T-helper 1 cell treated with Interleukin-12 subunit alpha and Interleukin-12 subunit beta and Interleukin-4 antibody, amounts not matched to agents 30 μg/mL and 1 μg/mL, for 36 hours (primary cell): ENCODE measurements around the gene MYO18B.
"Not testable (repeated sequence)": the region's sequence is repeated elsewhere in the genome, so short reads cannot be mapped to it uniquely, and the experiment has no call there.

Source experiments
- H3K27ac Mint-ChIP-seq: one replicate; pipeline ENCODE4 v1.8.0; 2021; ENCODE audit warnings: mild to moderate bottlenecking, mixed read lengths
- H3K27me3 Mint-ChIP-seq: one replicate; pipeline ENCODE4 v1.8.0; 2021; ENCODE audit warnings: low read depth, mixed read lengths
- H3K36me3 Mint-ChIP-seq: one replicate; pipeline ENCODE4 v1.8.0; 2021; ENCODE audit warnings: low read depth, mixed read lengths
- H3K4me1 Mint-ChIP-seq: one replicate; pipeline ENCODE4 v1.8.0; 2021; ENCODE audit warnings: low read depth, mixed read lengths
- H3K4me3 Mint-ChIP-seq: one replicate; pipeline ENCODE4 v1.8.0; 2021; ENCODE audit warnings: mild to moderate bottlenecking, moderate library complexity, mixed read lengths
- H3K9me3 Mint-ChIP-seq: one replicate; pipeline ENCODE4 v1.8.0; 2021; ENCODE audit warnings: mixed read lengths

Gene MYO18B

GRCh38 chr22:25964961-25965730 is 223.2 kb downstream of the MYO18B start:
- Mint-ChIP-seq H3K27ac (no peak overlapping the region), H3K4me3 (no peak overlapping the region), H3K4me1 (peaks cover 22% of the 10 kb centered on the region), H3K27me3 (no peaks in the 10 kb centered on the region), H3K36me3 (peaks cover 4% of the 10 kb centered on the region), H3K9me3 (peaks cover 18% of the 10 kb centered on the region)

DNA sequence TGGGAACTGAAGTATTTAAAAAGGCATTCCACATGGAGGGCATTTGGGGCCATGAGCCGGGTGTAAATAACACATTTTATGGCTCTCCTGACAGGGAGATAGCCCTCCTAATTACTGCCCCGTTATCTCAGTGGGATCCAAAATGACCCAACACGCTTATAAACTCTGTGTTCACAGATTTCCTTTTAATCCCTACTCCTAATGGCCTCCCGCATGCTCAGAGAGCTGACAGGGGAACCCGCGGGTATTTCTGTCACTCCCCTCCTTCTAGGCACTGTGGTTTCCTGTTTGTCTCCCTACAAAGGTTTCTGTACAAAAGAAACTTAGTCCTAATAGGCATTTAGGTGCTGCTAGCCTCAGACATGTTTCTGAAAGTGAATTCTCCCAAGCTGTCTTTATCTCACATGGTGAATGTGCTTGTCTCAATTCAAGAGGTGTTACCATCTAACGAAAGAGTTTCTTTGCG is 224.5 kb downstream of the MYO18B start:
- H3K9me3 Mint-ChIP-seq: peaks cover 18% of the 10 kb centered on the region
- H3K27ac Mint-ChIP-seq: peak overlapping the region; percentile 37
- H3K4me3 Mint-ChIP-seq: peak overlapping the region; percentile 16
- H3K27me3 Mint-ChIP-seq: peaks cover 4% of the 10 kb centered on the region
- H3K4me1 Mint-ChIP-seq: peaks cover 25% of the 10 kb centered on the region
- H3K36me3 Mint-ChIP-seq: peaks cover 4% of the 10 kb centered on the region

DNA sequence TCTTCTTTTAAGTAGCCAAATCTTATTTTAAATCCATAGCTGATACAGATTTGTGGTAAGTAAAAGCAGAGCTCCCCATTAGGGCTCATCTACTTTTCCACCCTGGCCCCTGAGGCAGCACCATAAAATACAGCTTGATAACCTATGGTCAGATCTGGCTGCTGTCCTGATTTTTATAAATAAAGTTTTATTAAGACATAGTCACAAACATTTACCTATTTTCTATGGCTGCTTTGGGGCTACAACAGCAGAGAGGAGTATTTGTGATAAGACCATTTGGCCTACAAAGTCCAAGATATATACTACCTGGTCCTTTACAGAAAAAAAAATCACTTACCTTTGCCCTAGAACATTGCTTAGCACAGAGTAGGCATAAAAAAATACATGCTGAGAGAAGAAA is 227.3 kb downstream of the MYO18B start:
- H3K9me3 Mint-ChIP-seq: peaks cover 5% of the 10 kb centered on the region
- peaks cover 6% of the 10 kb centered on the region for H3K27me3 Mint-ChIP-seq
- H3K27ac Mint-ChIP-seq: no peak overlapping the region
- peaks cover 22% of the 10 kb centered on the region for H3K4me1 Mint-ChIP-seq
- peaks cover 4% of the 10 kb centered on the region for H3K36me3 Mint-ChIP-seq
- no peak overlapping the region for H3K4me3 Mint-ChIP-seq

DNA sequence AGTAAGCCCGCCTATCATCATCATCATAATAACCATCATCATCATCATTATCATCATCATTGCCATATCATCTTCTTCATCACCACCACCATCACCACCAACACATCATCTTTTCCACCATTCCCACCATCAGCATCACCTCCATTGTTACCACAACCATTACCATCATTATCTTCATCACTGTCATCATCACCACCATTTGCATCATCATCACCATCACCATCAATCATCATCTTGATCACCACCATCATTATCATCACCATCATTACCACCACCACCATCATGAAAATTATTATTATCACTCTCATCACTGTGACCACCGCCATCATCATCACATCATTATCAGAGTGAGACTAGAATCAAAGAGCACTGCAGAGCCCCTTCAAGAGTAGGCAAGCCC is 227.9 kb downstream of the MYO18B start:
- H3K4me3 Mint-ChIP-seq: no peak overlapping the region
- H3K27me3 Mint-ChIP-seq: peaks cover 6% of the 10 kb centered on the region
- peaks cover 5% of the 10 kb centered on the region for H3K9me3 Mint-ChIP-seq
- H3K4me1 Mint-ChIP-seq: peaks cover 22% of the 10 kb centered on the region
- H3K27ac Mint-ChIP-seq: no peak overlapping the region
- peaks cover 4% of the 10 kb centered on the region for H3K36me3 Mint-ChIP-seq

GRCh38 chr22:25970374-25970911 is 228.5 kb downstream of the MYO18B start:
- Mint-ChIP-seq H3K27ac (no peak overlapping the region), H3K36me3 (peaks cover 4% of the 10 kb centered on the region), H3K9me3 (peaks cover 5% of the 10 kb centered on the region), H3K27me3 (peaks cover 6% of the 10 kb centered on the region), H3K4me3 (no peak overlapping the region), H3K4me1 (peaks cover 22% of the 10 kb centered on the region)

DNA sequence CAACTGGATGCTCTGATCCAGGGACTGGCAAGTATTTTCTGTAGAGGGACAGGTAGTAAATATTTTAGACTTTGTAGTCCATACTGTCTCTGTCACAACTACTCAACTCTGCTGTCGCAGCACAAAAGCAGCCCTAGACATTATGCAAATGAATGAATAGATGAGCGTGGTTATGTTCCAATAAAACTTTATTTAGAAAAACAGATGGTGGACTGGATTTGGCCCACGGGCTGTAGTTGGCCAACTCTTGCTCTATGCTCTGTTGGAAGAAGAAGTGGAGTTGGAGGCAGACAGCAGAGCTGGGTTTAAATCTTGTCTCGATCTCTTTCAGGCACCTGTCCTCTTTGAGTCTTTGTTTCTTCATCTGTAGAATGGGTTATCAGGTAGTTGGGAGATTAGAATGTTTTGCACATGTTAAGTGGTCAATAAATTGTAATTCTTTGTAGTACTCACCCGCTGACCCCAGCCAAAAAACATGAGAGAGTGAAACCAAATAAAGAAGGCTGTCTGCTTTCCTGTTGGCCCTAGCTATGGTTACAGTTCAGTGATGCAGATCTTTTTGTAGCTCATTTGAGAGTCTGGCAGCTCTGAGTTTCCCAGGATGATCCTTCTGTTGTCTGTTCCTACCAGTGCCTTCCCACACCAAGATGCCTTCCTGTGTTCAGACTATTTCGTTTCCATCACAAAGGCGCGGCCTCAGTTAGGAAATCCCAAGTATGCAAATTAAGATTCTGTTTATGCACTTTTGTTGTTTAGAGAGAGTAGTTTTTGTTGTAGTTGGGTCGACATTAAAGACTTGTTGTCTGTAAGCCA is 229.2 kb downstream of the MYO18B start:
- H3K27ac Mint-ChIP-seq: no peak overlapping the region
- H3K4me3 Mint-ChIP-seq: no peak overlapping the region
- H3K4me1 Mint-ChIP-seq: peaks cover 17% of the 10 kb centered on the region
- peaks cover 4% of the 10 kb centered on the region for H3K36me3 Mint-ChIP-seq
- H3K9me3 Mint-ChIP-seq: peaks cover 5% of the 10 kb centered on the region
- H3K27me3 Mint-ChIP-seq: peaks cover 6% of the 10 kb centered on the region

GRCh38 chr22:25972397-25972796 is 230.4 kb downstream of the MYO18B start:
- H3K9me3 Mint-ChIP-seq: peaks cover 5% of the 10 kb centered on the region
- peaks cover 6% of the 10 kb centered on the region for H3K27me3 Mint-ChIP-seq
- H3K36me3 Mint-ChIP-seq: peaks cover 1% of the 10 kb centered on the region
- H3K4me1 Mint-ChIP-seq: peaks cover 8% of the 10 kb centered on the region
- H3K27ac Mint-ChIP-seq: no peak overlapping the region
- H3K4me3 Mint-ChIP-seq: no peak overlapping the region

DNA sequence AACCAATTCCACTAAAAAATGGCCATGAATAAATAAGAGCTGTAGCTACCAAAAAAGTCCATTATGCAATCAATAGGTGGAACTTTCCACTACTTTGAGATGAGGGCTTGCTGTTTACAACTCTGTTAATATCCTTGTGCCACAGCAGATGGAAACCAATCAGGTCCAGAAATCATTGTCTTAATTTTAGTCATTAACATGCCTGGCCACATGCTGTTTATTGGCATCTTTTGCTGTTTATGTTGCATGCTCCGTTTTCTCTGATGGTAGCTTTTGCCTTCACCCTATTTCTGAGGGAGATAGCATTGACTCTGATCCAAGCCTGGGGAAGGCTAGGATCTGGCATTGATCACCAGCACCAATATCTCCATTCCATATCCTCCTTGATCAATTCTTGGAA is 234.4 kb downstream of the MYO18B start:
- Mint-ChIP-seq H3K9me3 (no peaks in the 10 kb centered on the region), H3K4me3 (no peak overlapping the region), H3K27me3 (peaks cover 8% of the 10 kb centered on the region), H3K27ac (no peak overlapping the region), H3K36me3 (no peaks in the 10 kb centered on the region), H3K4me1 (peaks cover 2% of the 10 kb centered on the region)

DNA sequence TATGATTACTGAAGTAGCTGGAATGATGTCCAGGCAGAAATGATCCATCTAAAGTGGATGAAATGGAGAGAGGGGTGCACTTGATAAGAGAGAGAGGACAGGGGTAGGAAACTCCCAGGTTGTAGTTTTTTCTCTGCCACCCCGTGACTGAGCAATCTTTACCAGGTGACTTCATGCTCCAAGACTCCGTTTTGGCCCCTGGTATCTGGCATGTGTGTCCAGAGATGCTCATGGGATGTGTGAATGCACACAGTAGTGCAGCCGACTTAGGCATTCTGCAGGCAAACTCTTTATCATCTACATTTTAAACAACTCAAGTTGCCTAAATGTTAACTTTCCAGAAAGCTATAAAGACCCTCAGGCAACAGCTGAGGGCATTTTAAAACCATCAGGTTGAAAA is 238.0 kb downstream of the MYO18B start:
- H3K9me3 Mint-ChIP-seq: no peaks in the 10 kb centered on the region
- no peak overlapping the region for H3K27ac Mint-ChIP-seq
- no peak overlapping the region for H3K4me3 Mint-ChIP-seq
- H3K4me1 Mint-ChIP-seq: no peaks in the 10 kb centered on the region
- H3K27me3 Mint-ChIP-seq: peaks cover 5% of the 10 kb centered on the region
- no peaks in the 10 kb centered on the region for H3K36me3 Mint-ChIP-seq

GRCh38 chr22:25984911-25985310 is 242.9 kb downstream of the MYO18B start:
- H3K27me3 Mint-ChIP-seq, H3K9me3 Mint-ChIP-seq, H3K4me3 Mint-ChIP-seq, H3K4me1 Mint-ChIP-seq, H3K27ac Mint-ChIP-seq, H3K36me3 Mint-ChIP-seq: not testable (repeated sequence)

- Mint-ChIP-seq H3K4me1 (peaks cover 4% of the 10 kb centered on the region), H3K4me3 (no peak overlapping the region), H3K27me3 (no peaks in the 10 kb centered on the region), H3K27ac (no peak overlapping the region), H3K9me3 (no peaks in the 10 kb centered on the region), H3K36me3 (no peaks in the 10 kb centered on the region)
Observed at GRCh38 chr22:25987948-25988347, 246.0 kb downstream of the MYO18B start.

DNA sequence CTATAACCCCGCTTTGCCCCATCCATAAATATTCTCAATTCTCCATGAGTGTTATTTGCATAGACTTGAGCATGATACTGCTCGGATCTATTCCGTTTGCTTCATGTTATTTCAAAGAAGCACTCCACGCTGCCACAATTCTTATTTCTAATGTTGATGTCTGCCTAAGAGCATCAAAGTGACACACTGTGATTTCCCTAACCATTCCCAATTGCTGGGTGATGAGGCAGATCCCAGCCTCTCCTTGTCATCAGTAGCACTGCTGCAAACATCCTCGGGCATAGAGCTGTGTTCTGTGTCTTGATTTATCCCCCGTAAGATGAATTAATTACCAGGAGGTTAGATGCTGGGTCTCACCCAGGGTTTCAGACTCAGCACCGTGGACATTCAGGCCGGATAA is 249.0 kb downstream of the MYO18B start:
- Mint-ChIP-seq H3K27me3 (no peaks in the 10 kb centered on the region), H3K27ac (no peak overlapping the region), H3K9me3 (no peaks in the 10 kb centered on the region), H3K36me3 (no peaks in the 10 kb centered on the region), H3K4me3 (no peak overlapping the region), H3K4me1 (peaks cover 4% of the 10 kb centered on the region)

- Mint-ChIP-seq H3K4me1 (peaks cover 4% of the 10 kb centered on the region), H3K9me3 (no peaks in the 10 kb centered on the region), H3K36me3 (no peaks in the 10 kb centered on the region), H3K27me3 (no peaks in the 10 kb centered on the region), H3K27ac (no peak overlapping the region), H3K4me3 (no peak overlapping the region)
Observed at GRCh38 chr22:25992331-25992730, 250.3 kb downstream of the MYO18B start.

DNA sequence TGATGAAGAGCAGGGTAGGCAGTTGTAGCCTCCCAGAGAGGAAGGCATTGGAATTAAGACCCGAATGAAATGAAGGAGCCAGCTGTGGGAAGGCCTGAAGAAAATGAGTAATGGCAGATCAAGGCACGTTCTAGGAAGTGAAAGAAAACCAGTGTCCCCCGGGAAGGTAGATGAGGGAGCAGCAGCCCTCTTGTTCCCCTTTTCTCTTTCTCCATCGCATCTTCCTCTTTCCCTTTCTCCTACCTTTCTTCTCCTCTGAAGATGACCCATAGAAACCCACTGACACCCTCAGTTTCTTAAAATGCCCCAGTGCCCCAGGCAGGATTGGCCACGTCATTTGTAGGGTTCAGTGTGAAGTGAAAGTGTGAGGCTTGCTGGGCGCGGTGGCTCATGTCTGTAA is 254.7 kb downstream of the MYO18B start:
- Mint-ChIP-seq H3K27me3 (no peaks in the 10 kb centered on the region), H3K27ac (no peak overlapping the region), H3K4me3 (no peak overlapping the region), H3K36me3 (no peaks in the 10 kb centered on the region), H3K4me1 (no peaks in the 10 kb centered on the region), H3K9me3 (no peaks in the 10 kb centered on the region)
